Non-pigmented ciliary epithelial cell (primary cell): Measurements from ENCODE around the gene LMO2.

Experiments used
- DNase-seq: peaks from one replicate; pipeline ENCODE4 v3.0.0-alpha.2; 2010; ENCODE audit warnings: low read depth

The LMO2 gene

DNA sequence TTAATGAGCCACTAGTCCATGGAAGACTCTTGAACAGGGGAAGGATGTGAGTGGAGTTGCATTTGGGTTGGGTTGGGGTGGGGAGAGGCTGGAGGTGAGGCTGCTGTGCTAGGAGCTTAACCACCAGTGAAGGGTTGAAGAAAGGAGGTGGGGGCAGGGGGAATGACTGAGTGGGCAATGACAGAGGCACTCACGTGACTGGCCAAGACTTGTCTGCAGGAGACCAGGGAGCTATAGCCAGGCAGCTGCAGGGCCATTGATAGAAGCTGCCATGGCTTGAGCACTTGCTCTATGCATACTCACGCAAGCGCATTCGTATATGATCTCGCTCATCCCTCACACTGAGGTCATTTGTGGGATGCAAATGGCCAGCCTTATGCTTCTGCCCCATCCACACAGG is 4.0 kb downstream of the LMO2 start:
- DNase-seq, result no peak

GRCh38 chr11:33885338-33886005 is 6.4 kb downstream of the LMO2 start:
- DNase-seq, result no peak

DNA sequence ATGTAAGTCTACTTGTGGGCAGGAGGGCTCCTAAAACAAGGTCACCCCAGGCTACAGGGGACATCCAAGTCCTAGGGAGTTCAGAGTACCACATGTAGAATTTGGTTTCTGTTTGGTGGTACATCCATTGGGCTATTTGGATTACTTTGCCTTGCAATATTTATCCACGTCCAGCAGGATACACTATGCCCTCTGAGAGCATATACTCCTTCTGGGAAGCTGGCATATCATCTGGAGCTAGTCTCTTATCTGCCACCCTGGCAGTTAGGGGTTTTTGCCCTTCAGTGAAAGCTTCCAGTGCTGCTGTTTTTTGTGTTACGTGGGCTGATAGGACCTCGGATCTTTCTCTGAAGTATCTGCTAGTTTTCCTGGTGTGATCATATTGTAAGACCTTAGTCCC is 7.3 kb downstream of the LMO2 start:
- DNase-seq, result no peak

DNA sequence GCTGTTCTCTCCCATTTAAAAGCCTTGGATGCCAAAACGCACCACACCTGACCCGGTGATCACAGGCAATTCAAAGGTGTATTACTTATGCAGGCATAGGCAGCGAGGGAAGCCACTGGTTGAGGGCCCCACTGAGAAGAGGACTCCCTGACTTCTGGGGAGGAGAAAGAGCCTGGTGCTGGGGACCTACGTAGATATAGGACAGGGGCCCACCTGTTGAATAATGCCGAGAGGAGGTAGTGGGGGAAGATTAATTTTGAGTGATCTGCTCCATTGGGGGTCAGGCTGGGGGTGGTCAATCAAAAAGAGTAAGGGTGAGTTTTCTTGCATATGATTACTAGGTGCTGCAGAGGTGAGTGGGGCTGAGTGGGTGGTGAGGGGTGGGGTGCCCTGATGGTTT is 7.8 kb downstream of the LMO2 start:
- no peak for DNase-seq

GRCh38 chr11:33881651-33882503 is 10.0 kb downstream of the LMO2 start:
- DNase-seq, result no peak

DNA sequence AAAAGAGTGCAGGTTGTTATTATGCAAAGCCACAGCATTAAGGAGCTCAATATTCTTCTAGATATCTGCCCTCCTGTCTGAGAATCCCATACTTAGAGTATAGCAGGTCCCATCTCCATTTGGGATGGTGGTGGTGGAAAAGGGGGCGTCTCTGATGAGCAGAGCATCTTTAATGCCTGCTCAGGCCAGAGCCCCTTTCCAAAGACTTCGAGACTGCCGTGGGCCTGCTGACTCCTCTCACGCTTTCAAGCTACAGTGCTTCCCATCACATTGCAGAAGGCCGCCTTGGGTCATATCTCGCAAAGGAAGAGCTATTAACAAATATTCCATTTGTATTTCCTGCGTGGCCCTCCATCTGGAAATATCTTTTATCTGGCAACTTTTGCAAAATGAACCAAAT is 10.9 kb downstream of the LMO2 start:
- DNase-seq, result no peak

- DNase-seq, result no peak
Observed at GRCh38 chr11:33879375-33879774, 12.5 kb downstream of the LMO2 start.

- DNase-seq, result no peak
Observed at GRCh38 chr11:33877038-33877437, 14.8 kb downstream of the LMO2 start.

- no peak for DNase-seq
Observed at GRCh38 chr11:33875621-33876294, 16.1 kb downstream of the LMO2 start.

- DNase-seq, result no peak
Observed at GRCh38 chr11:33874910-33875490, 16.9 kb downstream of the LMO2 start.

- no peak for DNase-seq
Observed at GRCh38 chr11:33874433-33874832, 17.4 kb downstream of the LMO2 start.

DNA sequence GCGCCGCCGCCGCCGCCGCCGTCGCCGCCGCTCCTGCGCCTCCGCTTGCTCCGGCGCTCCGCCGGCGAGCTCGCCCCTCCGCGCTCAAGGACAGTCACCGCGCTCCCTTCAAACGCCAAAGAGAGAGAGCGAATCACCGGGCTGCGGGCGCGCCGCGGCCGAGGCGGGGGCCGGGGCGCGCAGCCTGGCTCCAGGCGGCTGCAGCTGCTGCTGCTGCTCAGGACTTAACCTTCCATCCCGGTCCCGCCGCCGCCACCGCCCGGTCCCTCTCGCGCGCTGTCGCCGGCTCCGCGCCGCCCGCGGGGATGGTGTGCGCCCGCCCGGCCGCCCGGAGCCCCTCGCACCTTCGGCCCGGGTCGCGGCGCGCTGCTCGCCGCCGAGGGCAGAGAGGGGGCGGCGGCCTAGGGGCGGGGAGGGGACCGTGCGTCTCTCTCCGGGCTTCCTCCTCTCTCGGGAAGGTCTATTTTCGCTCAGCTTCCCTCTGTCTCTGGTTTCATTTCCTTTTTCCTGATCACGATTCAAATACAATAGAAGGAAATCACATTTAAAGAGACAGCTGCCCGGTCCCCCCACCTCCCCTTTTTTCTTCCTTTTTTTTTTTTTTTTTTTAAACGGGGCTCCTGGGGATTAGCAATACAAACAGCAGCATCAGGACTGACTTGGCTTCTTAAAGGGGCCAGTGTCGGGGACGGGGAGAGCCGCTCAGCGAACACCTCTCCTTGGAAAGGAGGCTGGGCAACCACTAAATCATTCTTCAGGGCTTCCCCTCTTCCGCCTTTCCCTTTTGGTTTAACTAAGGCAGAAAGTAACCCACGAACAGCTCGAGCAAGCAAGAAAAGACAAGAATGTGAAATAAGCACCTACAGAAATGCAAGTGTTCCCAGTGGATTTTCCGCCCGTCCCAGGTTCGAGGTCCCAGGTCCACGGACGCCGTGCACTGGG is 22.1 kb downstream of the LMO2 start:
- no peak for DNase-seq

GRCh38 chr11:33868647-33869461 is 23.0 kb downstream of the LMO2 start:
- no peak for DNase-seq

GRCh38 chr11:33867996-33868646 is 23.8 kb downstream of the LMO2 start:
- no peak for DNase-seq

- no peak for DNase-seq
Observed at GRCh38 chr11:33867561-33867960, 24.3 kb downstream of the LMO2 start.

DNA sequence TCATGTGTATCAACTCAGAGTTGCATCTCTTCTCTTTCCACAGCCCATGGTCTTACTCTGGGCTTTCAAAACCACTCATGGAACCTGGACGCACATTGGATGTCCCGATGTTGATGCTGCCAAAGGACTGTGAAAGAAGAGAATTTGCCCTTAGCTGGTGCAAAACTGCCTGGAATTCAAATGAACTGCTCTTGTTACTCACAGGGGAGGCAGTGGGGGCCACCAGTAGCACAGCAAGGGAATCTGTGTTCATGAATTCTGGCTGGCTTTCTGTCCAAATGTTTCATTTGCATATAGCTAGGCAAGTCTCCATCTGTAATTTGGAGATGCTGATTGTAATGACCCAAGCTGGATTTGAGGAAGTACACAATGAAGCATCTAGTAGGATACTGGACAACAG is 24.9 kb downstream of the LMO2 start:
- no peak for DNase-seq

GRCh38 chr11:33864479-33864878 is 27.4 kb downstream of the LMO2 start:
- DNase-seq, result no peak

DNA sequence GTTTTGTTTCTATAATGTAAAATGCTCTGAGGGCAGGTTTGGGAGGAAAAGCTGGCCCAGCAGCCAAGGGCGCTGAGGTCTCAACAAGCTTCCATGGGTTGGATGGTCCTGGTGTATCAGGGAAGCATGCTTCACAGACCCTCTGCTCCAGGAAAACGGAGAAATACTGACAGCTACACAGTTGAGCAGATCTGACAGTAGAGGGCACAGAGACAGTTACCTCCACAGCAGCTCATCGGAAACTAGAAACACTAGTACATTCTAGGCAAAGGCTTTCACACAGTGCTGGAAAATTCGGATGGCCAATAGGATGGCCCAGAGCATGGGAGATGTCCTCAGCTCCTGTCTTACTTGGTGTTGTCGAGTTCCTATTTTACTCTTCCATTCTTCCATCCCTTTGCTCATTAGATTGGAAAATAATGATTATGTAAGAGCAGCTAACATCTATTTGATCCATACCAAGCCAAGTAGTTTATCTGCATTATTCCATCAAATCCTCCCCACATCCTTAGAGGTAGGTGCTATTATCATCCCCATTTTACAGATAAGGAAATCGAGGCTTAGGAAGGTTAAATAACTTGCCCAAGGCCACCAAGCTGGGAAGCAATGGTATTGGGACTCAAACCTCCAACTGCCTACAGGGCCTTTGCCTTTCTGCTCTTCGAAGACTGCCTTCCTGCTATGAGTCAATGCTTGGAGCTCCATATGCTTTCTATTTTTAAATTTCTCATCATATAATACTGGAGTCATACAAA is 28.3 kb downstream of the LMO2 start:
- DNase-seq, result no peak

DNA sequence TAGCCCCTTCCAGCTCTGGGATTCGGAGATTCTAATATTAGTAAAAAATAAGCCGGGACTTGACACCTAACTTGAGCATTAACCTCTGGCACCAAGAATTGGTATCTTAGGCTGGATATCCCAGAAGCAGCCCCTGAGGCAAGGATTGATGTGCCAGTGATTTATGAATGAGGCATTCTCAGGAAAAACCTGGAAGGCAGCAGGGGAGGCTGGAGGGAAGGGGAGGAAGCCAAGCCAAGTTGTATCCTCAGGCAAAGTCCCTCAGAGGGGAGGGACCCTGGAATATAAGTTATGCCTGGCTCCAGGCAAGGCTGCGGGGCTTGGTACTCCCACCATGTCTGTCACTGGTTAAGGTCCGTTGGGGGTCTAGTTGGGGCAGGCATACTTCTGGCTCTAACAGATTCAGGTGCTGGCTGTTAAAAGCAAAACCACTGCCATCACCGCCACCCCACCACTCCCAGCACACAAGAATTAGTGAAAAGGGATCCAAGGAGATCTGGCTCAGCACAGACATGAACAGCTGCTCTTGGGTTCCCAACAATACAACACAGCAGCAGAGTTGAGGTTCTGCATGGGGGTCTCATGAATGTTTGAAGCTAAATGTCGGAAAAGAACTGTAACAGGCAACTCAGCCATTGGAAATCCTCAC is 29.8 kb downstream of the LMO2 start:
- DNase-seq, result no peak
